Type B pancreatic cell (in vitro differentiated cells): ENCODE measurements around the gene KPNA3. TPM values are rescaled to one million over a fixed set of nuclear protein-coding genes. Genes with fewer than 3 reads are reported as not detected.
"Not testable (repeated sequence)": the region's sequence is repeated elsewhere in the genome, so short reads cannot be mapped to it uniquely, and the experiment has no call there.

Source experiments
- DNase-seq: peaks from one replicate; pipeline ENCODE4 v3.0.0; 2021; ENCODE audit warnings: mixed read lengths; ENCODE audit not compliant: unreplicated experiment; ENCODE audit errors: extremely low spot score
- H3K27ac Mint-ChIP-seq: 2 replicates; pipeline ENCODE4 v1.8.0; 2021; ENCODE audit warnings: mild to moderate bottlenecking, mixed read lengths
- H3K27me3 Mint-ChIP-seq: 2 replicates; pipeline ENCODE4 v1.8.0; 2021; ENCODE audit warnings: mixed read lengths
- H3K36me3 Mint-ChIP-seq: 2 replicates; pipeline ENCODE4 v1.8.0; 2021; ENCODE audit warnings: mixed read lengths
- H3K4me1 Mint-ChIP-seq: one replicate; pipeline ENCODE4 v1.8.0; 2021; ENCODE audit warnings: mixed read lengths; ENCODE audit not compliant: unreplicated experiment
- H3K4me3 Mint-ChIP-seq: 2 replicates; pipeline ENCODE4 v1.8.0; 2021; ENCODE audit warnings: mild to moderate bottlenecking, mixed read lengths
- H3K9me3 Mint-ChIP-seq: 2 replicates; pipeline ENCODE4 v1.8.0; 2021; ENCODE audit warnings: mixed read lengths
- CTCF ChIP-seq: fragments of 200-600 bp; sonication (generic); conservative IDR thresholded peaks from 2 replicates; pipeline ENCODE4 v1.5.0; 2021; ENCODE audit warnings: antibody characterized with exemption, mild to moderate bottlenecking
- total RNA-seq: library from RNA; stranded (reverse); gene quantifications from 2 replicates; pipeline ENCODE4 v1.2.1, GENCODE V29; 2021; ENCODE audit warnings: low replicate concordance

KPNA3 gene
- total RNA-seq, 1 donor from 2014 or later = 40.1 TPM

- H3K36me3 Mint-ChIP-seq = no peaks in the 10 kb centered on the region
- TF ChIP-seq CTCF = no peak
- H3K27me3 Mint-ChIP-seq = no peaks in the 10 kb centered on the region
- no peaks in the 10 kb centered on the region for H3K9me3 Mint-ChIP-seq
- peaks cover 29% of the 10 kb centered on the region for H3K4me1 Mint-ChIP-seq
- H3K4me3 Mint-ChIP-seq = no peak overlapping the region
- no peak for DNase-seq
- no peak overlapping the region for H3K27ac Mint-ChIP-seq
Measured at GRCh38 chr13:49812812-49813211, 20.3 kb upstream of the KPNA3 start.

GRCh38 chr13:49811527-49811908 is 19.0 kb upstream of the KPNA3 start:
- no peak for TF ChIP-seq CTCF
- no peak for DNase-seq
- Mint-ChIP-seq H3K27me3 (no peaks in the 10 kb centered on the region), H3K36me3 (no peaks in the 10 kb centered on the region), H3K27ac (no peak overlapping the region), H3K4me1 (peaks cover 29% of the 10 kb centered on the region), H3K4me3 (no peak overlapping the region), H3K9me3 (no peaks in the 10 kb centered on the region)

GRCh38 chr13:49810567-49811526 is 18.4 kb upstream of the KPNA3 start:
- Mint-ChIP-seq H3K9me3 (no peaks in the 10 kb centered on the region), H3K27me3 (no peaks in the 10 kb centered on the region), H3K4me3 (no peak overlapping the region), H3K27ac (peak overlapping the region; percentile 55), H3K4me1 (peaks cover 29% of the 10 kb centered on the region), H3K36me3 (no peaks in the 10 kb centered on the region)
- no peak for TF ChIP-seq CTCF
- DNase-seq = no peak

GRCh38 chr13:49807681-49808080 is 15.2 kb upstream of the KPNA3 start:
- H3K27me3 Mint-ChIP-seq = no peaks in the 10 kb centered on the region
- no peak for TF ChIP-seq CTCF
- H3K36me3 Mint-ChIP-seq = no peaks in the 10 kb centered on the region
- peaks cover 13% of the 10 kb centered on the region for H3K4me1 Mint-ChIP-seq
- no peak overlapping the region for H3K4me3 Mint-ChIP-seq
- no peak for DNase-seq
- no peak overlapping the region for H3K27ac Mint-ChIP-seq
- no peaks in the 10 kb centered on the region for H3K9me3 Mint-ChIP-seq

GRCh38 chr13:49806126-49806536 is 13.6 kb upstream of the KPNA3 start:
- no peak for TF ChIP-seq CTCF
- H3K27me3 Mint-ChIP-seq = no peaks in the 10 kb centered on the region
- no peaks in the 10 kb centered on the region for H3K9me3 Mint-ChIP-seq
- peaks cover 6% of the 10 kb centered on the region for H3K4me1 Mint-ChIP-seq
- no peak overlapping the region for H3K4me3 Mint-ChIP-seq
- no peak for DNase-seq
- no peaks in the 10 kb centered on the region for H3K36me3 Mint-ChIP-seq
- no peak overlapping the region for H3K27ac Mint-ChIP-seq

- not testable (repeated sequence) for H3K4me1 Mint-ChIP-seq, H3K9me3 Mint-ChIP-seq, H3K27ac Mint-ChIP-seq, H3K27me3 Mint-ChIP-seq, H3K4me3 Mint-ChIP-seq, H3K36me3 Mint-ChIP-seq, DNase-seq
Measured at GRCh38 chr13:49803047-49803446, 10.6 kb upstream of the KPNA3 start.
